ENCODE results near the gene LAMA2.
"Not testable (repeated sequence)": the region's sequence is repeated elsewhere in the genome, so short reads cannot be mapped to it uniquely, and the experiment has no call there.

LAMA2 gene

GRCh38 chr6:129115471-129115870 lies 232.5 kb downstream of the LAMA2 start:
- no peak for DNase-seq (ENCODE audit: low read depth)

DNA sequence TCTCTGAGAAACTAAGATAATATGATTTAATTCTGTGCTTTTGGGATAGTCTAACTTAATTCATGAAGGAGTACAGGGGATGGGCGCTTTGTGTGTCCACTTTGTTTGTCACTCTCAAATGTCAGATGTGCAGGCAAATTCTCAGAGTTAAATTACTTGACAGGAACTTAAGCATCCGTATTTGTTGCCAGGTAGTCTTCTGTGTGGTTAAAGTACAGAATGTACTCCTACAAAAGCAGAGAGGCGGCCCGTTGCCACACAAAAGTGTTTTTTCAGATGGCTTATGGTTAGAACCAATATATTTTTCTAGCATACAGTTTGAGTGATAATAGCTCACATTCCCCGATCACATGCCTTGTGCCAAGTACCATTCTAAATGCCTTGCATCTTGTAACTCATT lies 234.4 kb downstream of the LAMA2 start:
- DNase-seq (ENCODE audit: low read depth) = no peak

- no peak for DNase-seq (ENCODE audit: low read depth)
These were observed 238.1 kb downstream of the LAMA2 start for GRCh38 chr6:129120856-129121638.

- DNase-seq (ENCODE audit: low read depth) = no peak
These were observed 241.4 kb downstream of the LAMA2 start for GRCh38 chr6:129124347-129124746.

GRCh38 chr6:129130106-129130505 lies 247.2 kb downstream of the LAMA2 start:
- DNase-seq (ENCODE audit: low read depth) = no peak

- no peak for DNase-seq (ENCODE audit: low read depth)
These were observed 248.2 kb downstream of the LAMA2 start for GRCh38 chr6:129130959-129131681.

- DNase-seq (ENCODE audit: low read depth) = no peak
These were observed 250.8 kb downstream of the LAMA2 start for GRCh38 chr6:129133770-129134192.

DNA sequence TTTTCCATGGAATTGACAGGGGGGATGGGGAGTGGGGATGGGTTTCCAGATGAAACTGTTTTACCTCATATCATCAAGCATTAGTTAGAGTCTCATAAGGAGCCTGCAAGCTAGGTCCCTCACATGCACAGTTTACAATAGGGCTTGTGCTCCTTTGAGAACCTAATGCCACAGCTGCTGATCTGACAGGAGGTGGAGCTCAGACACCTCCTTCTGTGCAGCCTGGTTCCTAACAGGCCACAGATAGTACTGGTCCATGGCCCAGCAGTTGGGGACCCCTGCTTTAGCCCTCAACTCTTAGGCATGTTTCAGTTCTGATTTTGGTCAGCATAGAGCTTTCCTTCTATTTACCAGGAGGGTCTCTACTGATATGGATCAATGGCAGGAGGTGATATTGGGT lies 251.6 kb downstream of the LAMA2 start:
- no peak for DNase-seq (ENCODE audit: low read depth)

DNA sequence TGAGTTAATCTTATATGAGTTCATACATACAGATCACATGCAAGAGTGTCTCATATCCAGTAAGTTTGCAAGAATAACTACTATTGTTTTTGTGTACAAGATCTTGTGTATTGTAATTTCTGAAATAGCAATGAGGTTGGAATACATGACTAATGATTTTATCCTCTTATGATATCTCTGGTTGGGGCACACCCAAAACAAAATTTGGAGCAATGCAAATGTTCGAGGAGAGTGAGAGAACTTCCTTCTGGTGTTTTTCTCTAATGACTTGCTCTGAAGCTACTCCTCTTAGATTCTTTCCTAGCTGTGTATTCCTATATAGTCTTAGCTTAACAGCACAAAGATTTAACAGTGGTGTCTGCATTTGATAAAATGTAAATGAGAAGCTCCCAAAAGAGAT lies 252.5 kb downstream of the LAMA2 start:
- DNase-seq (ENCODE audit: low read depth) = no peak

GRCh38 chr6:129136751-129137150 lies 253.8 kb downstream of the LAMA2 start:
- no peak for DNase-seq (ENCODE audit: low read depth)

GRCh38 chr6:129138739-129139405 lies 255.9 kb downstream of the LAMA2 start:
- no peak for DNase-seq (ENCODE audit: low read depth)

DNA sequence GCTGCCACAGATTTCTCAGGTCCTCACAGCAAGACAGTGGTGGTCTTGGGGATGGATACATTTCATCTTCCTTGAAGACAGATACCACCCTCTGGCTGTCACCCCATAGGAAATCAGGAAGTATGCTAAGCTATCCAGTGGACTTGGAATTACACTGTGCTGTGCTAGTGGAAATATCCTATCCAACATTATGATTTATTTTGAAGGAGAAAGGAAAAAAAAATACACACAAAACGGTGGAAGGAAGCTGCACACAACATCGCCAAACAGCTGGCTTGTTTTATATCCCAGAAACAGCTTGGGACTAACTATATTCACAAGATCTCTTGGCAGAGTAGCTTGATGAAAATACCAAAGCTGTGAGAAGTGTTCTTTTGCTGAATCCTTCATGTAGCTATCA lies 257.6 kb downstream of the LAMA2 start:
- DNase-seq (ENCODE audit: low read depth) = no peak

DNA sequence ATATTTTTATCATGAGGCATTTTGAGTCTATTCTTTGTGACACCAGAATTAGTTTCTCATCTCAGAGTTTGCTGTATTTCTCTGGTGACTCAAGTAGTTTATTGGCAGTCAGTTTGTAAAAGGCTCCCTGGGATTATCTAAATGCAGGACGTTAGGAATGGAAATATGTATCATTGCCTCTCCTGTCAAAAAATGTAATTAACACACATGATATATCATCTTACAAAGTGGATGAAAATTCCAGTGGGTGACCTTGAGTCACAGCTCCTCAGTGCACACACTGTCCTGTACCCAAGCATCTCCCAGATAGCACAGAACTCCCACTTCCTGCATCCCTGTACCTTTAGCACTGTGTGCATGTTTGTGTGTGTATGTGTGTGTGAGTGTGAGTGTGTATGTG lies 258.6 kb downstream of the LAMA2 start:
- DNase-seq (ENCODE audit: low read depth) = no peak

- no peak for DNase-seq (ENCODE audit: low read depth)
These were observed 264.0 kb downstream of the LAMA2 start for GRCh38 chr6:129146902-129147301.

GRCh38 chr6:129150507-129150906 lies 267.6 kb downstream of the LAMA2 start:
- no peak for DNase-seq (ENCODE audit: low read depth)

DNA sequence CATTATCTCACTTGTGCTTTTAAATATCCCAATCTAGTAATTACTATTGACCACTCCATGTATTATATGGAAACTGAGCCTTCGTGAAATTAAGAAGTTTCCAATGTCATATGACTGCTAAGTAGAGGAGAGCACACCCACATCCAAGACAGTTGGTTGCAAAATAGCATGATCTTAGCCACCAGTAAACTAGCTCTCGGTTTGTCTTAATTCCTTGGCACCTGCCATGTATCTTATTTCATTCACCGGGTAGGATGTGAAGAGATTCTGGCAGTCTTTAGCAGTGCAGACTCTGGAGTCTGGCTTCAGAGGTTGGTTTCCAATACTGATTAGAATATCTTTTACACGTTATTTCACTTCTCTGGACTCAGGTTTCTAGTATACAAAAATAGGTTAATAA lies 270.3 kb downstream of the LAMA2 start:
- no peak for DNase-seq (ENCODE audit: low read depth)

DNA sequence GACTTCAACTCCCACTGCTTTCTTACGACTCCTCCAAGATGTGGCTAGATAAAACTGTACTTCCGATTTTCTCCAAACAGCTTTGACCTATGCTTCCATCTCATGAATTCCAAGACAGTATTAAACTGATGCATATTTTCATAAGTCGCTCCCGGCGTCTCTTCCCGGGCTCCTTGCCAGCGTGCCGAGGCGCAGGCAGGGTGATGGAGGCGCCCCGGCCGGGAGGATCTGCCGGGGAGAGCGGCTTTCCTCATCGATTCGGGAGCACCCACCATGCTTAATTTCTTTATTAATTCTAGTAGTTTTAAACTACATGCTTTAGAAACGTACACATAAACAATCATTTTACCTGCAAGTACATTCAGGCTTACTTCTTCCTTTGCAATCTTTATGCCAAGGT lies 276.3 kb downstream of the LAMA2 start:
- DNase-seq (ENCODE audit: low read depth) = not testable (repeated sequence)

DNA sequence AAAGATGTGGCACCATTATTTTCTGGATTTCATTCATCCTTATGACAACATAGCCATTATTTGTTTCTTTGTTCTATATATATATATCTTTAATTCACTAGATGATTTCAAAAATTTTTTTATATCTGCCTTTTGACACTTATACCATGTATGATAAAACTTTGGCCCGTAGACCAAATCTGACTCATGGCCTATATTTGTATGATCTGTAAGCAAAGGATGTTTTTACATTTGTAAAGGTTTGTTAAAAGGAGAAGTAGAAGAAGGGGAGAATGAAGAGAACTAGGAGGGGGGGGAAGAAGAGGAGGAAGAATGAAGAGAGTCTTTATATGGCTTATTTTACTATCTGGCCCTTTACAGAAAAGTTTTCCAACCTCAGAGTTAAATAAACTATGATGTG lies 279.7 kb downstream of the LAMA2 start:
- DNase-seq (ENCODE audit: low read depth) = no peak

DNA sequence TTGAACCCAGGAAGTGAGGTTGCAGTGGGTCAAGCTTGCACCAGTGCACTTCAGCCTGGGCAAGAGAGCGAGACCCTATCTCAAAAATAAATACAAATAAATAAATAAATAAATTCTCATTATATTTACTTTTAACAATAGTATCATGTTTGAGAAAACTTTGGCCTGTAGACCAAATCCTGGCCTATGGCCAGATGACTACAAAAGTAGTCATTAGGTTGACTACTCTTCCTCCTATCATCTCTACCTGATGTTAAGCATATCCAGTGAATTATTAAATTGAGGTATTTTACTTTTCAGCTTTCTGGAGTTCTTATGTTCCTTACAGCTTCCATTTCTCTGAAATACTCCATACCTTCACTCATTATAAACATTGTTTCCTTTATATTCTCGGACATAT lies 280.6 kb downstream of the LAMA2 start:
- DNase-seq (ENCODE audit: low read depth) = no peak

DNA sequence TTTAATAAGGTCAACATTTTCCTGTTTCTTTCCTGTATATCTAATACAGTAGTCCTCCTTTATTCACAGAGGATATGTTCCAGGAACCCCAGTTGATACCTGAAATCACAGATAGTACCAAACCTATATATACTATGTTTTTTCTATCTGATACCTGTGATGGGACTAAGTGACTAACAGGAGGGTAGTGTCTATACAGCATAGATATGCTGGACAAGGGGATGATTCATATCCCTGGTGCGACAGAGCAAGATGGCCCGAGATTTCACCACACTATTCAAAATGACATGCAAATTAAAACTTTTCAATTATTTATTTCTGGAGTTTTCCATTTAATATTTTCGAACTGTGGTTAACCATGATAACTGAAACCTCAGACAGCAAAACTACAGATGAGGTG lies 281.1 kb downstream of the LAMA2 start:
- no peak for DNase-seq (ENCODE audit: low read depth)

GRCh38 chr6:129172279-129172995 lies 289.5 kb downstream of the LAMA2 start:
- not testable (repeated sequence) for DNase-seq (ENCODE audit: low read depth)

DNA sequence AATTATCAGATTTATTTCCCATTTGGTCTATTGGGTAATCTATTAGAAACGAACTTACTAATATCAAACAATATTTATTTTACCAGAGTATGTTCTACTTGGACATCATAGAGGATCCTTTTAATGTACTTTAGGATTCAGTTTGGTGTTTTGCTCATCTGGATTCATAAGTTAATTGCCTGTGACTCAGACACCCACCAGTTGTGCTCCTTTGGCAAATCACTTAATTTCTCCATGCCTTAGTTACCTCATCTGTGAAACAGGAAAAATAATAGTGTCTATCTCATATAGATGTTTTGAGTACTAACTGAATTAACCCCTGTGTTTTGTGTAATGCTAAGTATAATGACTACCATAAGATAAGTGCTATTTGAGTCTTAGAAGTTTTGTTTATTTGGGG lies 292.1 kb downstream of the LAMA2 start:
- DNase-seq (ENCODE audit: low read depth) = no peak
